ENCODE results near the gene RGSL1. TPM values are rescaled to one million over a fixed set of nuclear protein-coding genes. Genes with fewer than 3 reads are reported as not detected.
"Not testable (repeated sequence)": the region's sequence is repeated elsewhere in the genome, so short reads cannot be mapped to it uniquely, and the experiment has no call there.

RGSL1 gene
- total and polyA plus RNA-seq, 2 experiments from 2014 or later, result not detected

- TF ChIP-seq, protein P1, sequence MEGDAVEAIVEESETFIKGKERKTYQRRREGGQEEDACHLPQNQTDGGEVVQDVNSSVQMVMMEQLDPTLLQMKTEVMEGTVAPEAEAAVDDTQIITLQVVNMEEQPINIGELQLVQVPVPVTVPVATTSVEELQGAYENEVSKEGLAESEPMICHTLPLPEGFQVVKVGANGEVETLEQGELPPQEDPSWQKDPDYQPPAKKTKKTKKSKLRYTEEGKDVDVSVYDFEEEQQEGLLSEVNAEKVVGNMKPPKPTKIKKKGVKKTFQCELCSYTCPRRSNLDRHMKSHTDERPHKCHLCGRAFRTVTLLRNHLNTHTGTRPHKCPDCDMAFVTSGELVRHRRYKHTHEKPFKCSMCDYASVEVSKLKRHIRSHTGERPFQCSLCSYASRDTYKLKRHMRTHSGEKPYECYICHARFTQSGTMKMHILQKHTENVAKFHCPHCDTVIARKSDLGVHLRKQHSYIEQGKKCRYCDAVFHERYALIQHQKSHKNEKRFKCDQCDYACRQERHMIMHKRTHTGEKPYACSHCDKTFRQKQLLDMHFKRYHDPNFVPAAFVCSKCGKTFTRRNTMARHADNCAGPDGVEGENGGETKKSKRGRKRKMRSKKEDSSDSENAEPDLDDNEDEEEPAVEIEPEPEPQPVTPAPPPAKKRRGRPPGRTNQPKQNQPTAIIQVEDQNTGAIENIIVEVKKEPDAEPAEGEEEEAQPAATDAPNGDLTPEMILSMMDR (IDR thresholded peaks at IDR 0.05; ENCODE audit: poor library complexity), result no peak
- no peak for TF ChIP-seq EZH2phosphoT487 (IDR thresholded peaks at IDR 0.05; ENCODE audit: low read depth, severe bottlenecking, unreplicated experiment)
- TF ChIP-seq EZH2 (IDR thresholded peaks at IDR 0.05; ENCODE audit: borderline replicate concordance), result no peak
- WGBS (ENCODE audit: low lambda C conversion rate, missing lambda C conversion rate), result 87% methylated on average over 2 of the region's 2 CpGs
- no peak overlapping the region for H3K27ac ChIP-seq
These were observed 77.7 kb downstream of the RGSL1 start for GRCh38 chr1:182527680-182528079.

GRCh38 chr1:182528206-182528605 lies 78.3 kb downstream of the RGSL1 start:
- 86% methylated on average over 5 of the region's 5 CpGs for WGBS (ENCODE audit: low lambda C conversion rate, missing lambda C conversion rate)
- DNase-seq (ENCODE audit: low spot score); H3K4me1 ChIP-seq (ENCODE audit: insufficient read depth); H4K20me1 ChIP-seq (ENCODE audit: insufficient read depth, poor library complexity, severe bottlenecking); H2AFZ ChIP-seq; H3K4me2 ChIP-seq; H3K4me3 ChIP-seq; H3K79me2 ChIP-seq; H3K27me3 ChIP-seq; H3K36me3 ChIP-seq (replicated peaks; ENCODE audit: insufficient read depth, low read depth); H3K9me3 ChIP-seq (ENCODE audit: low read depth); H3K27ac ChIP-seq; H3K9me2 ChIP-seq (replicated peaks; ENCODE audit: insufficient read depth): not testable (repeated sequence)

More at GRCh38 chr1:182527680-182528079, 77.7 kb downstream of the RGSL1 start:
- Histone ChIP-seq H3K27me3 (no peaks in the 10 kb centered on the region), H3K9me3 (ENCODE audit: low read depth) (no peaks in the 10 kb centered on the region), H3K79me2 (no peaks in the 10 kb centered on the region), H3K4me2 (no peak overlapping the region), H3K4me1 (ENCODE audit: insufficient read depth) (no peaks in the 10 kb centered on the region), H3K36me3 (replicated peaks; ENCODE audit: insufficient read depth, low read depth) (no peaks in the 10 kb centered on the region), H4K20me1 (ENCODE audit: insufficient read depth, poor library complexity, severe bottlenecking) (no peaks in the 10 kb centered on the region), H3K9me2 (replicated peaks; ENCODE audit: insufficient read depth) (no peaks in the 10 kb centered on the region), H3K4me3 (no peak overlapping the region), H2AFZ (no peak overlapping the region)
- no peak for DNase-seq (ENCODE audit: low spot score)

DNA sequence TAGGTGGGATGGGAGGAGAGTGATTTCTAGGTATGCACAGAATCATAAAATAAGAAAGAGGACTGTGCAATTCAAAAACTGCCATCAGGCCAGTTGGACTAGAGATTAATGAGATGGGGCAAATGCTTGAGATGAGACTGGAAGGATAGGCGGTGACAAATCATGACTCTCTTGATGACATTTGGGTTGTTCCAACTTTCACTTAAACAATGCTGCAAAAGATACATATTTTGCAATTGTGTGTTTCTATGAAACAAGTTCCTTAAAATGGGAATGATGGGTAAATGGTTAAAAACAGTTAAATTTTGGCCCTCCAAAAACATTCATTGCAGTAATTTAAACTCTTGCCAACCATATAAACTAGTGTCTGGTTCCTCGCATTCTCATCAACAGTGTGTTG lies 84.0 kb downstream of the RGSL1 start:
- Histone ChIP-seq H3K4me3 (no peak overlapping the region), H3K9me3 (ENCODE audit: low read depth) (no peaks in the 10 kb centered on the region)

DNA sequence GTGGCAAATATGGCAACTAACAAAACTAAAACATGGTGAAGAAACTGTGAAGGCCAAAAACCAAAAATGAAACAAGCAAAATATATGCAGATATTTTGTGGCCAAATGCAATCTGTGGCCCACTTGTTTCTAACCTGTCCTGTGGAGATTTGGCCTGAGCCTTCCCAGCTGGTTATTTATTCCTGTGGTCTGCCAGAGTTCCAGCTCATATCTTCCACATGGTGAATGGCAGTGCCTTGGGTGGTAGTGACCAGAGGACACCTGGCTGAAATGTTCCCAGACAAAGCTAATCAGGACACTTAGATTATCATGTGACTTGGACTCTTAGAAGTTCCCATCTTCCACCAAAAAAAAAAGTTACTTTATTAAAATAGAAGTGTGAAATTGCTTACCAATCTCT lies 99.4 kb downstream of the RGSL1 start:
- Histone ChIP-seq H3K4me3 (no peak overlapping the region), H3K27ac (no peak overlapping the region), H3K36me3 (replicated peaks; ENCODE audit: insufficient read depth, low read depth) (no peaks in the 10 kb centered on the region), H3K27me3 (no peaks in the 10 kb centered on the region), H3K4me1 (ENCODE audit: insufficient read depth) (no peaks in the 10 kb centered on the region), H3K9me3 (ENCODE audit: low read depth) (no peaks in the 10 kb centered on the region), H3K9me2 (replicated peaks; ENCODE audit: insufficient read depth) (no peaks in the 10 kb centered on the region), H4K20me1 (ENCODE audit: insufficient read depth, poor library complexity, severe bottlenecking) (no peaks in the 10 kb centered on the region), H3K4me2 (no peak overlapping the region), H2AFZ (no peak overlapping the region), H3K79me2 (no peaks in the 10 kb centered on the region)
- no peak for DNase-seq (ENCODE audit: low spot score)
- TF ChIP-seq EZH2 (IDR thresholded peaks at IDR 0.05; ENCODE audit: borderline replicate concordance), result no peak
- no peak for TF ChIP-seq EZH2phosphoT487 (IDR thresholded peaks at IDR 0.05; ENCODE audit: low read depth, severe bottlenecking, unreplicated experiment)
- TF ChIP-seq, protein P1 (IDR thresholded peaks at IDR 0.05; ENCODE audit: poor library complexity), result no peak

More for the DNA sequence above, 84.0 kb downstream of the RGSL1 start:
- Histone ChIP-seq H4K20me1 (ENCODE audit: insufficient read depth, poor library complexity, severe bottlenecking) (no peaks in the 10 kb centered on the region), H3K79me2 (no peaks in the 10 kb centered on the region), H3K9me2 (replicated peaks; ENCODE audit: insufficient read depth) (no peaks in the 10 kb centered on the region), H3K4me2 (no peak overlapping the region), H3K27me3 (no peaks in the 10 kb centered on the region), H2AFZ (no peak overlapping the region), H3K36me3 (replicated peaks; ENCODE audit: insufficient read depth, low read depth) (no peaks in the 10 kb centered on the region), H3K27ac (no peak overlapping the region), H3K4me1 (ENCODE audit: insufficient read depth) (no peaks in the 10 kb centered on the region)
- TF ChIP-seq EZH2 (IDR thresholded peaks at IDR 0.05; ENCODE audit: borderline replicate concordance) (no peak), EZH2phosphoT487 (IDR thresholded peaks at IDR 0.05; ENCODE audit: low read depth, severe bottlenecking, unreplicated experiment) (no peak)
- TF ChIP-seq, protein P1 (IDR thresholded peaks at IDR 0.05; ENCODE audit: poor library complexity), result no peak
- DNase-seq (ENCODE audit: low spot score), result no peak
- 97% methylated on average over 2 of the region's 2 CpGs for WGBS (ENCODE audit: low lambda C conversion rate, missing lambda C conversion rate)
